Right kidney (tissue), 1 donor: ENCODE data around the gene AP5Z1.
"Not testable (repeated sequence)": the region's sequence is repeated elsewhere in the genome, so short reads cannot be mapped to it uniquely, and the experiment has no call there.

ENCODE experiments used
- DNase-seq: peaks from one replicate; pipeline ENCODE4 v3.0.0-alpha.2; 2016

AP5Z1 gene

DNA sequence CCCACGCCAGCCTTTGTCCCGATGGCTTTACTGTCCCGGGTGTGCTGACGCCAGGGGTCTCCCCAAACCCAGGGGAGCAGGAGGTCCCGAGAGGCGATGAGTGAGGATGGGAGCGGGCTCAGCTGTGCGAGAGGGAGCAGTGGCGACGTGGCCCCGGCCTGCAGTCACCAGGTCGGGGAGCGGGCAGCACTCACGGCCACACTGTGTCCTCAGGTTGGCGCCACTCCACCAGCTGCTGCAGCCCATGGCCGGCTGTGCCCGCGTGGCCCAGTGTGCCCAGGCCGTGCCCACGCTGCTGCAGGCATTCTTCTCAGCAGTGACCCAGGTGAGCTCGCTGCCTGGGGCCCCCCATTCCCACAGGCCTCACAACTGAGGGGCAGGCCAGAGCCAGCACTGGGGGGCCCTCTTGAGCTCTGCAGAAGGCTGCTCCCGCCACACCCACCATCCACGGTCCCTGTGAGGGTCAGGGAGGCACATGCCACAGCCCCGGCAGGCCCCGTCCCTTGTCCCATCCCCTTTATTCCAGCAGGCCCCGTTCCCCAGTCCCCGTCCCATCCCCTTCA is 13.3 kb downstream of the AP5Z1 start:
- DNase-seq: no peak

DNA sequence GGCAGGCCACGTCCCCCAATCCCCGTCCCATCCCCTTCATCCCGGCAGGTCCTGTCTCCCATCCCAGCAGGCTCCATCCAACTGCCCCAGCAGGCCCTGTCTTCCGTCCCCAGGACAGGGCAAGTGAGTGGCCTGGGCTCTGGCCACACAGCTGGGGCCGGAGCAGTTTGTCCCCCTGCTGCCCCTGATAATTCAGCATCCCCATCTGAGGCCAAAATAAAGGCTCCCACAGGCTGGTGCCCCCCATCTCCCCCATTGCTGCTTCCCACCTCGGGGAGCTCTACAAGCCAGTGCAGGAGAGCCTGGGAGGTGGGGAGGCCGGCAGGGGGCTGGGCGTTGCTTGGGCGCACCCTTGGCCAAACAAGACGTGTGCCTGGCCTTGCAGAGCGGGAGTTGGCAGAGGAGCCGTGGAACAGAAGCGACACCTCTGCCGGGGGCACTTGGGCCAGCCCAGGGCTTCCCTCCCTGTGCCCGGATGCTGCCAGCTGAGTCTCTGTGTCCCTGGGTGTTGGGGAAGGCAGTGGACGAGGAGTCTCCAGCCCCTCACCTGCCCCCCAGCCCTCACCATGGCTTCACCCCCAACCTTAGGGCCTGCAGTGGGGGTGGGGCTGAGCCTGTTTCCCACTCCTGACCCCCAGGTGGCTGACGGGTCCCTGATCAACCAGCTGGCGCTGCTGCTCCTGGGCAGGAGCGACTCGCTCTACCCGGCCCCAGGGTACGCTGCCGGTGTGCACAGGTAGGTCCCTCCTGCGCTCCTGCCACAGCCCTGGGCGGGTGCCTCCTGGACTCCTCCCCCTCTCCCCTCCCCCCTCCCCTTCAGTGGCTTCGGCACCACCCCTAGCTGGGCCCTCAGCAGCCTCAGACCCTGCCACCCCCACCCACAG is 14.0 kb downstream of the AP5Z1 start:
- DNase-seq: no peak

DNA sequence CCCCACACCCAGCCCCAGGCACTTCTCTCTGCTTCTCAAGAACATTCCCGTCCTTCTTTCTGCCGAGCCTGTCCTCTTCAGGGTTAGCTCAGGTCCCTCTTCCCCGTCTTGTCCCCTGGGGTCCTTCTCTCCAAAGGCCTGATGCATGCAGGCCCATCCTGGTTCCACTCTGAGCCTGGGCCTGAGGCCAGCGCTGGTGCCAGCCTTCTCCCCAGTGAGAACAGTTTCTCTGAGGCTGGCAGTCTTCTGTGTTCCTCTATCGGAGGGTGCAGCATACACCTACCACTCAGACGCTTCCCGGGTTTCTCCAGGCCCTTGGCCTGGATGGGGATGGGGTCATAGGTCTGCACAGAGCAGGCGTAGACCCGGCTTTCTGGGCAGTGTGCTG is 14.6 kb downstream of the AP5Z1 start:
- DNase-seq: no peak

GRCh38 chr7:4790516-4790991 is 15.1 kb downstream of the AP5Z1 start:
- no peak for DNase-seq

- DNase-seq: no peak
These were observed 15.8 kb downstream of the AP5Z1 start for GRCh38 chr7:4791101-4791737.

DNA sequence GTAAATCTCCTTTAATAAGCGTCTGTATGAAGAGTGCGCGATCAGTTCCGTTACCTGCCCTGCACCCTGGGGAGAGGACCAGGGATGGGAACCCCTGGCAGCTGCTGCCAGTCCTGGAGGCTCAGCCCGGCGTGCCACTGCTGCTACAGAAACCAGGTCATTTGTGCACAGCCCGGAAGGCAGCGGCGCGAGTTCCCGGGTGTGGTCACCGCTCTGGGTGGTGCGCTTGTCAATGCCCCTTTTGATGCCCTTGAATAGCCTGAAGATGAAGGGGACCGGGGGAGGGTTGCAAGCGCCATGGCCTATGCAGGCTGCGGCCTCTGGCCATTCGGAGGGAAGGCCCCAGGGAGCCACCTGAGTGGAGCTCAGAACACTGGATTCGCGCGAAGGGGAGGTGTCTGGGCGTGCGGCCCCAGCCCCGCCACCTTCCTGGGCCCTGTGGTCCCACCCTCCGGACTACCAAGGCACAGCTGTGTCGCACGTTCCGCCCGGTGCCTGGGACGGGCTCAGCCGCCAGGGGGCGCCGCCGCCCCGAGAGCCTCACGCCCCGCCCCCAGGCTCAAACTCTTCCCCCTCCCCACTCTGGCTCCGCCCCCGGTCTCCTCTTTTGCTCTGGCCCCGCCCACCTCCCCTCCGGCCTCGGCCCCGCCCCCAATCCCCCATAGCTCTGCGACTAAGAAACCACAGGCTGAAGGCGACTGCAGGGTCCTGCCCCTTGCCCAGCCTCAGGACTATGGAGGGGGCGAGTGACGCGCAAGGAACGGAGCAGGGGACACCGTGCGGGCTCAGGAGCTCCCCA is 16.5 kb downstream of the AP5Z1 start:
- DNase-seq: no peak

- DNase-seq: peak; percentile 85
These were observed 17.2 kb downstream of the AP5Z1 start for GRCh38 chr7:4792537-4793126.

- not testable (repeated sequence) for DNase-seq
These were observed 18.1 kb downstream of the AP5Z1 start for GRCh38 chr7:4793385-4793993.

GRCh38 chr7:4794171-4794570 is 18.7 kb downstream of the AP5Z1 start:
- DNase-seq: not testable (repeated sequence)

- no peak for DNase-seq
These were observed 19.3 kb downstream of the AP5Z1 start for GRCh38 chr7:4794591-4795350.

GRCh38 chr7:4796453-4796852 is 21.0 kb downstream of the AP5Z1 start:
- no peak for DNase-seq

- peak; percentile 63 for DNase-seq
These were observed 22.7 kb downstream of the AP5Z1 start for GRCh38 chr7:4797858-4798705.

GRCh38 chr7:4798706-4799235 is 23.3 kb downstream of the AP5Z1 start:
- DNase-seq: no peak

- DNase-seq: no peak
These were observed 24.3 kb downstream of the AP5Z1 start for GRCh38 chr7:4799508-4800268.

- DNase-seq: no peak
These were observed 25.1 kb downstream of the AP5Z1 start for GRCh38 chr7:4800487-4800886.

DNA sequence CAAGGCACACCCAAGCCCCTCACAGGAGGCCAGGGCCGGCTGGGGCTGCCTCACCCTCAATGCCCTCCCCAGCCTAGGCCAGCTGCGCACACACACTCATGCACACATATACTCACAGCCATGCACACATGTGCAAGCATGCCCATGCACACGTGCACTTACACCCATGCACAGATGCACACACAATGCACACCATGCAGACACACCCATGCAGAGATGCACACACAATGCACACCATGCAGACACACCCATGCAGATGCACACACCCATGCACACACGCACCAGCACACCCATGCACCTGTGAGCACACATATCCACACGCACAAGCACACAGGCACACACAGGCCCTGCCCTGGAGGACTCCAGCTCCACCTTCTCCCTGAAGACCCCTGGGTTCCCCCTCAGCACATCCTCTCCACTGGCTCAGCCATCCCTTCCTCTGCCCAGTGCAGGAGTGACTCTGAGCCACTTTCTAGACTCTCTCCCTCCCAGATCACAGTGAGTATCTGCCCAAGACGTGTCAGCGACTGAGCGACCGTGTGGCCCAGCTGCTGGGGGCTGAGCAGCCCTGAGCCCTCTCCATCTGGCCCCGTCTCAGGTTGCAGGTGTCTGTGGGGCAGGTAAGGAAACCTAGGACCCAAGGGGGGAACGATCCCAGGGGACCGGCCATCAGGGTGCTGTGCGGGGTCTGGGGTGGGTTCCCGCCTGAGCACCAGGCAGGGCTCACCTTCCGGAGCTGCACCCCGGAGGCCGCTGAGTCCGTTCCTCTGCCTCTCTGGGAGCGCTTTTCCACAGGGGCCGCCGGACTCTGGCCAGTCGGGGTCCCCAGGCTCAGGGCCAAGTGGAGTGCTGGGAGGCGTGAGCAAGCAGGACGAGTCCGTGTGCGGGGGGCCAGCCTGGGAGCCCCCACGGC is 25.8 kb downstream of the AP5Z1 start:
- no peak for DNase-seq

DNA sequence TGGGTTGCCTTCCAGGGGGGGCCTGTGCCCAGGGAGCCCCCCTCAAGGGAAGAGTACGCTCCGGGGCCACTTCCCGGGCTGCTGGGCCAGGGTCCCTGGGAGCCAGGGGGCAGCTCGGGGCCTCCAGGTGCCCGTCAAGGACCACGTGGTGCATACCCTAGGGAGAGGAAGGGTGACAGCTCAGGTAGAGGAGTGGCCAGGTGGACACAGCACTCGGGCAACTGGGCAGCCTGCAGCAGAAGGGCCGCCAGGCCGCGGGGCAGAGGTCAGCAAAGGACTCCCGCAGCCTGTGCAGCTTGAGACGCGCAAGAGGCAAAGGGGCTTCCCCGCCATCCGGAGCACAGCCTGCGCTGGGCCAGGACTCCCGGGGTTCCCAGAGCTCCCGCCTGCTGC is 26.4 kb downstream of the AP5Z1 start:
- DNase-seq: no peak

DNA sequence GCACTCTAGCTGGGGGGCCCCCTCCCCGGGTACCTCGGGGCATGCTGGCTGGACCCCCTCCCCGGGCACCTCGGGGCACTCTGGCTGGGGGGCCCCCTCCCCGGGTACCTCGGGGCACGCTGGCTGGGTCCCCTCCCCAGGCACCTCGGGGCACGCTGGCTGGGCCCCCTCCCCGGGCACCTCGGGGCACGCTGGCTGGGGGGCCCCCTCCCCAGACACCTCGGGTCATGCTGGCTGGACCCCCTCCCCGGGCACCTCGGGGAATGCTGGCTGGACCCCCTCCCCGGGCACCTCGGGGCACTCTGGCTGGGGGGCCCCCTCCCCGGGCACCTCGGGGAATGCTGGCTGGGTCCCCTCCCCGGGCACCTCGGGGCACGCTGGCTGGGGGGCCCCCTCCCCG is 27.2 kb downstream of the AP5Z1 start:
- not testable (repeated sequence) for DNase-seq
